ENCODE measurements around the gene ARHGAP45. TPM values are rescaled to one million over a fixed set of nuclear protein-coding genes. Genes with fewer than 3 reads are reported as not detected.
A peak's percentile ranks its signal among the peaks of the same experiment; 100 is the strongest.

Gene ARHGAP45
- total RNA-seq, 4 donors from 2014 or later, result 11.5 to 13.4 (median 12.6) TPM

DNA sequence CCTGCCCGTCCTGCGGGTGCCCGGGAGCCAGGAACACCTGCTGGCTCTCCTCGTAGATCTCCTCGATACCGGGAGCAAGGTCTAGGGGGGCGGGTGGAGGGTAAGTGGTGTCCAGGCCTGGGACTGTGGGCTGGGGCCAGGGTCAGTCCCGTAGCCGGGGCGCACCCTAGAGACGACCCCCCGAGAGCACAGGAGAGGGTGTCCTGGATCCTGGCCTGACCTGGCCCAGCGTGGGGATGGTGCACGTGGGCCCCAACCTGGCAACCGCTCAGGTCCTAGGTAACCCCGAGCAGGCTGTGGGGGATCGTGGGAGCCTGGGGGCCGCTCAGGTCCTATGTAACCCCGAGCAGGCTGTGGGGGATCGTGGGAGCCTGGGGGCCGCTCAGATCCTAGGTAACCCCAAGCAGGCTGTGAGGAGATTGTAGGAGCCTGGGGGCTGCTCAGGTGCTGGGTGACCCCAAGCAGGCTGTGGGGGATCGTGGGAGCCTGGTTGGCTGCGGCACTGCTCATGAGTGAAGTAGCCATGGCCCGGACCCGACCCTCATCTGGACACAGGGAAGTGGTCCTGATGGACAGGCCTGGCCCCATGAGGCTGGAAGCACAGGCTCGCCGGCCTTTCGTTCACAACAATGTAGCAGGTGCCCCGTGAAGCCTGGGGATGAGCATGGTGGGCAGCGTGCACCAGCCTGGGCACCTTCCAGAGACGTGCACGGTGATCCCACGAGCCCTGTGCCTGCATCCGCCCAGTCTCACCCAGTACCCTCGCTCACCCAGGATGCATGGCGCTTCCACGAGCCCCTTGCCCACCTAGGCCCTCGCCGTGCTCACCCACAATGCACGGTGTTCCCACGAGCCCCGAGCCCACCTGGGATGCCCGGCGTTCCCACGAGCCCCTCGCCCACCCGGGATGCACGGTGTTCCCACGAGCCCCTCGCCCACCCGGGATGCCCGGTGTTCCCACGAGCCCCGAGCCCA is 43.0 kb downstream of the ARHGAP45 start:
- H3K4me1 ChIP-seq, result peaks cover 63% of the 10 kb centered on the region
- DNase-seq (ENCODE audit: low spot score in 2 of 2), result no peak
- TF ChIP-seq, protein P1, sequence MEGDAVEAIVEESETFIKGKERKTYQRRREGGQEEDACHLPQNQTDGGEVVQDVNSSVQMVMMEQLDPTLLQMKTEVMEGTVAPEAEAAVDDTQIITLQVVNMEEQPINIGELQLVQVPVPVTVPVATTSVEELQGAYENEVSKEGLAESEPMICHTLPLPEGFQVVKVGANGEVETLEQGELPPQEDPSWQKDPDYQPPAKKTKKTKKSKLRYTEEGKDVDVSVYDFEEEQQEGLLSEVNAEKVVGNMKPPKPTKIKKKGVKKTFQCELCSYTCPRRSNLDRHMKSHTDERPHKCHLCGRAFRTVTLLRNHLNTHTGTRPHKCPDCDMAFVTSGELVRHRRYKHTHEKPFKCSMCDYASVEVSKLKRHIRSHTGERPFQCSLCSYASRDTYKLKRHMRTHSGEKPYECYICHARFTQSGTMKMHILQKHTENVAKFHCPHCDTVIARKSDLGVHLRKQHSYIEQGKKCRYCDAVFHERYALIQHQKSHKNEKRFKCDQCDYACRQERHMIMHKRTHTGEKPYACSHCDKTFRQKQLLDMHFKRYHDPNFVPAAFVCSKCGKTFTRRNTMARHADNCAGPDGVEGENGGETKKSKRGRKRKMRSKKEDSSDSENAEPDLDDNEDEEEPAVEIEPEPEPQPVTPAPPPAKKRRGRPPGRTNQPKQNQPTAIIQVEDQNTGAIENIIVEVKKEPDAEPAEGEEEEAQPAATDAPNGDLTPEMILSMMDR (IDR thresholded peaks at IDR 0.05), result no peak
- TF ChIP-seq POLR2A (IDR thresholded peaks at IDR 0.05) (no peak), POLR2AphosphoS5 (IDR thresholded peaks at IDR 0.05) (no peak), EP300 (IDR thresholded peaks at IDR 0.05) (no peak)
- 91% methylated on average over 22 of the region's 54 CpGs for WGBS
- H3K27me3 ChIP-seq, result no peaks in the 10 kb centered on the region
- H3K27ac ChIP-seq, result no peak overlapping the region
- H3K9me3 ChIP-seq, result no peaks in the 10 kb centered on the region
- H3K4me3 ChIP-seq, result no peak overlapping the region
- H3K36me3 ChIP-seq, result peaks cover 83% of the 10 kb centered on the region

DNA sequence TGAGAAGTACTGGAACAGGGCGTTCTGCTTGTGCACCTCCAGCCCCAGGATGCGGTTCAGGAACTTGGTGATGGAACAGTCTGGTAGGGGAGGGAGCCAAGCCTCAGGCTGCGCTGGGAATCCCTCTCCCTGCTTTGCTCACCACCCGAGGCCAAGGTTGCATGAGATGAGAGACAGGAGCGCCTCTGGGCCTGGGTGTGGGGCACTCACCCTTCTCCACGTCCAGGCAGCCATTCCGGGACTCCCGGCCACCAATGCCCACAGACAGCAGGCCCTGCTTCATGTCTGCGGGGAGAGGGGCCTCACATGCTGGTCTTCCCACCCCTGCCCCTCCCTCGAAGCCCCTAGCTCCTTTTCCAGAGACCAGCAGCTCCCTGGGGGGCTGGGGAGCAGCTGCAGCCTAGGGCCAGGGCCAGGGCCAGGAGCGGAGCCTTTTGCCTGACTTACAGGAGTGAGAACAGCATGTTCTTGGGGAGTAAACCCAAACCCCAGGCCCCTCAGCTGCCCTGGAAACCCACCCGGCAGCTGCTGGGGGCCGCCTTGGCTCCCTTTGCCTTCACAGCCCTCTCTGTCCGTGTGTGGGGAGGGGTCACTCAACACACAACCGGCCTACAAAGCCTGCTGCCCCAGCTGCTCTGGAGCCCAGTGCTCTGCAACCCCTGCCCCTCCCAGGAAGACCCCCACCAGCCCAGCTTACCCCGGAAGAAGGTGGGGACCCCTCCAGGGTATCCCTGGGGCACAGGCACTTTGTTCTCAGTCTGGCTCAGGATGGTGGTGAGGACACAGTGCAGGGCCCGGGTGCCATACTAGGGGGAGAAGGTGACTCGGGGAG is 44.1 kb downstream of the ARHGAP45 start:
- peaks cover 89% of the 10 kb centered on the region for H3K36me3 ChIP-seq
- no peak overlapping the region for H3K4me3 ChIP-seq
- H3K9me3 ChIP-seq, result no peaks in the 10 kb centered on the region
- peak overlapping the region; percentile 65 for H3K27ac ChIP-seq
- DNase-seq (ENCODE audit: low spot score in 2 of 2), result no peak
- no peak for TF ChIP-seq POLR2AphosphoS5 (IDR thresholded peaks at IDR 0.05)
- no peak for TF ChIP-seq POLR2A (IDR thresholded peaks at IDR 0.05)
- TF ChIP-seq, protein P1 (IDR thresholded peaks at IDR 0.05), result no peak
- TF ChIP-seq EP300 (IDR thresholded peaks at IDR 0.05), result no peak
- H3K4me1 ChIP-seq, result peaks cover 52% of the 10 kb centered on the region
- 81% methylated on average over 9 of the region's 18 CpGs for WGBS
- no peaks in the 10 kb centered on the region for H3K27me3 ChIP-seq

DNA sequence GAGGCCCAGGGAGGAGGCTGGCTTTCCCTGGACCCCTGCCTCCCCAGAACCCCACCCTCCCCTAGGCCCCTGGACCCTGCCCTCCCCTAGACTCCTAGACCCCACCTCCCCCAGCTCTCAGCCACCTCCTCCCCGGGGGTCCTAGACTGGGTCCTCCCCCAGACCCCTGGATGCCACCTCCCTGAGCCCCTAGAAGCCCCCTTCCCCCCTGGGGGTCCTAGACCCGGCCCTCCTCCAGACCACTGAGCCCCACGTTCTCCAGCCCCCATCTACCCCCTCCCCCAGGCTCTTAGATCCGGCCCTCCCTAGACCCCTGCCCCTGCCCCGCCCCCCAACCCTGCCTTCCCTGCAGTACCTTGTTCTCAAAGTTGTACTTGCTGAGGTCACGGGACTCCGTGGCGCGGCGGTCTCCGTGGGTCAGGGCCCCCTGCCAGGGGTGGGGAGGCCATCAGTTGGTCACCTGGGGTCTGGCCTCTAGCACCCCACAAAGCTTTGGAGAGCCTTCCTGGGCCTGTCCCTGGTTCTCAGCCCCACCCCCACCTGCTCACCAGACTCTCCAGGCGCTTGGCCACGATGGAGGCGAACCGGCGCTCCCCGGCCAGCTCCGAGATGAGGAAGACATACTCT is 44.8 kb downstream of the ARHGAP45 start:
- Histone ChIP-seq H3K36me3 (peaks cover 89% of the 10 kb centered on the region), H3K4me1 (peaks cover 45% of the 10 kb centered on the region), H3K27ac (peak overlapping the region; percentile 65), H3K27me3 (no peaks in the 10 kb centered on the region), H3K4me3 (no peak overlapping the region), H3K9me3 (no peaks in the 10 kb centered on the region)
- DNase-seq (ENCODE audit: low spot score in 2 of 2), result no peak
- TF ChIP-seq POLR2AphosphoS5 (IDR thresholded peaks at IDR 0.05), result no peak
- TF ChIP-seq, protein P1 (IDR thresholded peaks at IDR 0.05), result no peak
- no peak for TF ChIP-seq POLR2A (IDR thresholded peaks at IDR 0.05)
- no peak for TF ChIP-seq EP300 (IDR thresholded peaks at IDR 0.05)
- WGBS, result 63% methylated on average over 12 of the region's 18 CpGs

DNA sequence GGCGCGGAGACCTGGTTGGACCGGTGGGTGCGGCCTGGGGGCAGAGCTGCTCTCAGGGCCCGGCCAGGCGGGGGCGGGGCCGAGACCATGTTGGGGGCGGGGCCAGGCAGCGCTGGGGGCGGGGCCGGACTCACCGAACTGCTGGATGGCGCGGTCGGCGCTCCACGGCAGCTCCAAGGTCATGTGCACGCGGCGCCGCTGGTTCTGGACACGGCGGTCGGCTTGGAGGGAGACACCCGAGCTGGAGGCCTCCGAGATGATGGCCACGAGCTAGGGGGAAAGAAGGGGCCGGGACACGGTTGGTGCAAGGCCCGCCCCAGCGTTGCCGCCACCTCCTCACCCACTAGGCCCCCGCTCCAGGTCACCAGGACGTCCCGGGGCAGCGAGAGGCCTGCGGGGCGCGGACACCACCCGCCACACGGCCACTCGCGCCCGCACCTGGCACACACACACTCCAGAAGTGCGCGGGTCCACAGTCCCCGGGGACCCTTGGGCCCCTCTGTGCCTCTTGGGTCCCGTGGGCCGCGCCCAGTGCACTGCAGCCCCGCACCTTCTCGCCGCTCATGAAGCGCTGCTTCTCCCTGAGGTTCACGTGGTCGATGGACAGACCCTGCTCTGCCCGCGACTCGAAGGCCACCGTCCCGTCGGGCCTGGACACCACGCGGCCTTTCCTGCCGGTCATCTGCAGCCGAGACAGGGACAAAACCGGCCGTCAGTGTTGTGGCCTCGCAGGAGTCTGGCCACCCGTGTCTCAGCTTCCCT is 45.5 kb downstream of the ARHGAP45 start:
- 87% methylated on average over 16 of the region's 71 CpGs for WGBS
- no peak overlapping the region for H3K4me3 ChIP-seq
- H3K9me3 ChIP-seq, result no peaks in the 10 kb centered on the region
- H3K27ac ChIP-seq, result peak overlapping the region; percentile 65
- peak in 1 of 2 donors; percentile 91 for DNase-seq (ENCODE audit: low spot score in 2 of 2)
- TF ChIP-seq POLR2AphosphoS5 (IDR thresholded peaks at IDR 0.05) (no peak), POLR2A (IDR thresholded peaks at IDR 0.05) (no peak), EP300 (IDR thresholded peaks at IDR 0.05) (no peak)
- TF ChIP-seq, protein P1 (IDR thresholded peaks at IDR 0.05), result no peak
- no peaks in the 10 kb centered on the region for H3K27me3 ChIP-seq
- H3K36me3 ChIP-seq, result peaks cover 90% of the 10 kb centered on the region
- H3K4me1 ChIP-seq, result peaks cover 42% of the 10 kb centered on the region

All from suprapubic skin (tissue), 4 donors.